GM21447 (cell line): ENCODE measurements around the gene CCRL2.
A peak's percentile ranks its signal among the peaks of the same experiment; 100 is the strongest.
"Not testable (repeated sequence)": the region's sequence is repeated elsewhere in the genome, so short reads cannot be mapped to it uniquely, and the experiment has no call there.

Source experiments
- ATAC-seq: cut with Tn5 transposase; IDR thresholded peaks from one replicate; pipeline ENCODE4 v1.9.1; 2021; ENCODE audit not compliant: unreplicated experiment

CCRL2 gene

DNA sequence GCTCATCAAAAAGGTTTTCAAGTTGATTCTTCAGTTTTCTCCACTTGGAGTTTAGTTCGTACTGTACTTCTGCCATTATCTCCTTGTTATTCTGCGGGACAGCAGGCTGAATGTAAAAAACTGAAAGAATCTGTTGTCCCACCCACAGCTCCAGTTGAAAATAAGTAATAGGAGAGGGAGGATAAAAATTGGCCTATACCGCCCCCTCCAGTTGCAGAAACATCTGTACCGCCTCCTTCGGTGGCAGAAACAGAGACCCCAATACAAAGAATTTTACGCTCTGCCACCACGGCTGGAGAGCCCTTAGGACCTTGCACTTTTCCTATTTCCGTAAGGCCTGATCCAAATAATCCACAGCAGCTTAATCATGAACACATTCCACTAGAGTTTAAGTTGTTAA, 20.3 kb downstream of the CCRL2 start:
- not testable (repeated sequence) for ATAC-seq

DNA sequence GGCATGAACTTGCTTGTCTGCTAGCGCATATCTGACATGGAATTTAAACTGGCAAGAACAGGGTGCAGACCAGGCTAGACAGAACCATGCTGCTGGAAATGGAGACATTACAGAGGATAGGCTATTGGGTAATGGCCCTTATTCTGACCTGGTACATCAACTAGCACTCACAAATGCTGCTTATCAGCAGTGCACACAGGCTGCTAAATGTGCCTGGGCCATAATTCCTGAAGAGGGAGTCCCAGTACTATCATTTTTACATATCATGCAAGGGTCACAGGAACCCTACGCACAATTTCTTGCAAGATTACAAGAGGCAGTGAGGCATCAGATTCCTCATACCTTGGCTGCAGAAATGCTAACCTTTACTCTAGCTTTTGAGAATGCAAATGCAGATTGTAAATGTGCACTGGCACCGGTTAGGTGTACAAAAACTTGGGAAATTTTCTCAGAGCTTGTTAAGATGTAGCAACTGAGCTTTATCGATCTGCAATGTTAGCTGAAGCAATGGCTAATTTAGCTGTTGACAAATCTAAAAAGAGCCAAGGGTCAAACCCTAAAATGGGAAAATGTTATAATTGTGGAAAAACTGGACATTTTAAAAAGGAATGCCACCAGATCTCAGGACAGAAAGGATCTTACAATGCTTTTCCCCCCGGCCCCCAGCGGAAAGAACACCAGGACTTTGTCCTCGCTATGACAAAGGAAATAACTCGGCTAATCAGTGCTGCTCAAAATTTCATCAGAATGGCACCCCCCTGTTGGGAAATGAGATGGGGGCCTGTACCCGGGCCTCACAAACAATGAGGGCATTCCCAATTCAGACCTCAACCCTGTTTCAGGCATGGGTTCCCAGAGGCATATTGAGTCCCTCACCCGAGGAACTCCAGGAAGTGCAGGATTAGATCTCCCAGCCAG, 21.1 kb downstream of the CCRL2 start:
- no peak for ATAC-seq

DNA sequence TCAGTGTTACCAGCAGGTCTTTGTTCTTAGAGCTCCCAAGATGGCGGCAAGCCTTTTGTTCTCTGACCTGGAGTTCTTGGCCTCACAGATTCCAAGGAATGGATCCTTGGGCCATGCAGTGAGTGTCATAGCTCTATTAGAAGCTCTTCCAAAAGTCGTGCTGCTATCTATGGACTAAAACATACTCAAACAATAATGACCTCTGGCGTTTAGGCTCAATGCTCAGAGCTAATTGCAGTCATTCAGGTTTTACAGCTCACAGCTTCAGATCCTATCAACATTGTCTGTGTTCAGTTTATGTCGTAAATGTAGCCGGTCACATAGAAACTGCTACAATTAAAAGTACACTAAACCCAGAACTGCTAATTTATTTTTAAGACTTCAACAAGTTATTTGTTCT, 22.2 kb downstream of the CCRL2 start:
- ATAC-seq: no peak

DNA sequence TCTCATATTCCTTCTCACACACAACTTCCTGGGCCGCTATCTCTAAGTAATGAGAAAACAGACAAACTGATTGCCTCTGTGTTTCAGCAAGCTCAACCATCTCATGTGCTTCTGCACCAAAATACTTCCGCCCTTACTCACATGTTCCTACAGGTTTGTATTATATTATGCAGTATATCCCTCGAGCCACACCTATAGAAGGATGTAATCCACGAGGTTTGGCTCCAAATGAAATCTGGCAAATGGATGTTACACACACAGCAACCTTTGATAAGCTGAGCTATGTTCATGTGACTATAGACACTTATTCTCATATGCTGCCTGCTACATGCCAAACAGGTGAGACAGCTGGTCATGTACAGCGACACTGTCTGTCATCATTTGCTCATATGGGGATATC, 22.6 kb downstream of the CCRL2 start:
- ATAC-seq: no peak

DNA sequence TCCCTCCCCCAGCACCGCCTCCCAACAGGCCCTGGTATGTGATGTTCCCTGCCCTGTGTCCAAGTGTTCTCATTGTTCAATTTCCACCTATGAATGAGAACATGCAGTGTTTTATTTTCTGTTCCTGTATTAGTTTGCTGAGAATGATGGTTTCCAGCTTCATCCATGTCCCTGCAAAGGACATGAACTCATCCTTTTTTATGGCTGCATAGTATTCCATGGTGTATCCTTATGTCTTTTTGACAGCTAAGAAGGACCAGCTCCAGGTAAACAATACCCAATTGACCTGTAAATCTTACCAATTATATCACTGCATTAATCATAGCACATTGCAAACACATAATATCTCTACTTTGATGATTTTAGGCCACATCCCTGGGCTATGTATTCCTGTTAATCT, 23.8 kb downstream of the CCRL2 start:
- ATAC-seq: not testable (repeated sequence)

DNA sequence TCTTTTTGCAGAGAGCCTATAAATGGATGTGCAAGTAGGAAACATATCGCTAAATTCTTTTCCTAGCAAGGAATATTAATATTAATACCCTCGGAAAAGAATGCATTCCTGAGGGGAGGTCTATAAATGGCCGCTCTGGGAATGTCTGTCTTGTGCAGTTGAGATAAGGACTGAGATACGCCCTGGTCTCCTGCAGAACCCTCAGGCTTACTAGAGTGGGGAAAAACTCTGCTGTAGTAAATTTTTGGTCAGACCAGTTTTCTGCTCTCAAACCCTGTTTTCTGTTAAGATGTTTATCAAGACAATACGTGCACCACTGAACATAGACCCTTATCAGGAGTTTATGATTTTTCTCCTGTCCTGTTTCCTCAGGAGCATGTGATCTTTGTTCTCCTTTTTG, 24.8 kb downstream of the CCRL2 start:
- not testable (repeated sequence) for ATAC-seq

DNA sequence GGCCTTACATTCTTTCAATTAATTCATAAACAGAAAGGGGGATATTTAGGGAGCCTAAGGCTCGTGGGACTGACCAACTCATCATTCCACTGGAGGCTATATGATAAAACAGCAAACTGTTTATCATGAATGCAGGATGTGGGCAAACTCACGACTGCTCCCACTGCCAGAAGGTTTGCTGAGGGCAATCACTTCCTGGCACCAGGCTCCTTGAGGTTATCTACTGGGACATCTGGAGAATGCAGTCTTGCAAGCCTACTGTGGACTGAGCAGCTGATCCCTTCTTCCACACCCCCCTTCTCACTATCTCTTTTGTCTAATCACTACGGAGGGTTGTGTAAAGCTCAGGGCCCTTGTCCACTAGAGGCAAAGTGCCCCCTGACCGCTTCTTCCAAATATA, 26.1 kb downstream of the CCRL2 start:
- not testable (repeated sequence) for ATAC-seq

DNA sequence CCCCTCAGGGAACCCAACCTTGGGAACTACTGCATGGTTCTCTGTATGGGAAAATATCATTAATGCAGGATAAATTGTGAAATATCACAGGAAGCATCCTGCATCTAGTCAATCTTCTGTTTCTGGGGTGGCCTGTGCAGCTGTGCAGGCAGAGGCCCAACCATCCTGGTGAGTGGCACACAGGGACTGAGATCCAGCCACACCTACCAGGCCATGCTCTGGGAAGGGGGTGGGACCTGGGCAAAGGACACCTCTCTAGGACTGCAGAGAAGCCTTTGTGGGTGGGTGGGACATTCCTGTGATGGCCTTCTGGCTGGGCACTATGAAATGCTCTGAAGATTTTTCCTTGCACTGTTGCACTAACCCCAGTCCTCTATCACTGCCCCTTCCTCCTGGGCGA, 26.8 kb downstream of the CCRL2 start:
- no peak for ATAC-seq

DNA sequence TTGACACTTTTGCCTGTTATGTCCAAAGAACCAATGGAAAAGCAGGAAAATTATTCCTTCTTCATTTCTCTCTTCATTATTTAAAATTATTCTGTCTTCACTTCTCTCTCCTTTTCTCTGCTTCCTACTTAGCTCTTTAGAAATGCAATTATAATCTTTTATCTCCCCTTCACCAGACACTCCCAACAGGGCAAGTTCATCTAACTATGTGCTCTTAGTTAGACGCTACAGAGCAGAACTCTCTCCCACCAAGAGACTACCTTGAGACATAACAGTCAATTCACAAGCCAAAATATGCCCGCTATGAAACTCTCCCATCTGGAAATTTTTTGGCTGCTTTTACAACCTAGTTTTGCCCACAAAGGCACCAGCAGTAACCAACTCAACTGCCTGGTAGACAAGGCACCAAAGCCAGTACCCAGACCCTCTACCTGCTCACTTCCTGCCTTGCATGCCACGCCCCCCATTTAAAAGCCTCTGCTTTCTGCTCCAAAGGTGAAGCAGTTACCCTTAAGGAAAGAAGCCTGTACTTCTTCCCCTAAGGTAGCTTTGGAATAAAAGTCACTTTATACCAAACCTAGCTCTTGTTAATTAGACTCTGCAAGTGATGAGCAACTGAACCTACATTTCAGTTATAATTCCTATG, 28.1 kb downstream of the CCRL2 start:
- no peak for ATAC-seq

DNA sequence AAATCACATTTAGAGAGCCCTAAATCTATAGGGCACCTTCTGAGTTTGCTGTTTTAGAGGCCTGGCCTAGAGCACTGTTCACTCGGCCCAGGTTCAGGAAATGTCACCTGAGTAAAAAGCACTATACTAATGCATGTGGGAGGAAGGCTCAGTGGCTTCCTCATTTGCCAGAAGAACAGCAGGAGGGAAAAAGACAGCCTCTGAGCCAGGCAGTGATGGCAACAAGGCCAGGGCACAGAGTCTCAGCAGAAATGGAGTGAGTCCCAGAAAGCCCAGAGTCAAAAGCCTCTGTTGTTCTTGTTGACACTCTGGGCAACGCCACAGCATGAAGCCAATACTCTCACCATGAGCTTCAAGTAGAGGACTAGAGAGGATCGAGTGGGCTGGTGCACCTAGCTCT, 31.8 kb downstream of the CCRL2 start:
- no peak for ATAC-seq

DNA sequence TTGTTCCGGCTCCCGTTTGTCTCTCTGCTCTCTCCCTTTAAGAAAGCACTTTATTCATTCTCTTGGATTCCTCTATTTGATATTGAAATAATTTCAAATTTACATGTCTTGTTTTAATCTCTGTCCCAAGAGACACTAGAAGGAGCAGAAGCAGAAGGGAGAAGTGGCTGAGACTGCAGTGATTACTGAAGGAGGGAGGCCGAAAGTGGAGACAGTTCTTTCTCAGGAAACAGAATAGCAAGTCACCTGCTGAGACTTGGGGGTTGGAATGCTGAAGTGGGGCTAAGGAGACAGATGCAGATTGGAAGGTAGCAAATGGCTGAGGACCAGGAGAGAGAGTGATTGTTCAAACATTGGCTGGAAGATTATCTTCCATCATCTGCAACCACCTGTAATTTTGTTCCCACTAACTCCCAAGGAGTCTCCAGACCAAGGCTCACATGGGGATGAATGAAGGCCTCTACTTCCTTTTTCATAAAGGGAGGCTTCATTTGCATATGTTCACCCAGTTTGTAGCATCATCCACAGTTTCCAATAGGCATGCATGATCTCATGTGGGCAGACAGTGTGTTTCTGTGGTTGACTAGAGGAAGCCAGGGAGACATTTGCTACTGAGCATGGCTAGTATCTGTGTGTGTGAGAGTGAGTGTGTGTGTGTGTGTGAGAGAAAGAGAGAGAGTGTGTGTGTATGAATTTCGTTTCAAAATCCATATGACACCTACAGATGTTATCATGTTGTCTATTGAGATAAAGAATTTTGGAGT, 33.7 kb downstream of the CCRL2 start:
- peak; percentile 75 for ATAC-seq

DNA sequence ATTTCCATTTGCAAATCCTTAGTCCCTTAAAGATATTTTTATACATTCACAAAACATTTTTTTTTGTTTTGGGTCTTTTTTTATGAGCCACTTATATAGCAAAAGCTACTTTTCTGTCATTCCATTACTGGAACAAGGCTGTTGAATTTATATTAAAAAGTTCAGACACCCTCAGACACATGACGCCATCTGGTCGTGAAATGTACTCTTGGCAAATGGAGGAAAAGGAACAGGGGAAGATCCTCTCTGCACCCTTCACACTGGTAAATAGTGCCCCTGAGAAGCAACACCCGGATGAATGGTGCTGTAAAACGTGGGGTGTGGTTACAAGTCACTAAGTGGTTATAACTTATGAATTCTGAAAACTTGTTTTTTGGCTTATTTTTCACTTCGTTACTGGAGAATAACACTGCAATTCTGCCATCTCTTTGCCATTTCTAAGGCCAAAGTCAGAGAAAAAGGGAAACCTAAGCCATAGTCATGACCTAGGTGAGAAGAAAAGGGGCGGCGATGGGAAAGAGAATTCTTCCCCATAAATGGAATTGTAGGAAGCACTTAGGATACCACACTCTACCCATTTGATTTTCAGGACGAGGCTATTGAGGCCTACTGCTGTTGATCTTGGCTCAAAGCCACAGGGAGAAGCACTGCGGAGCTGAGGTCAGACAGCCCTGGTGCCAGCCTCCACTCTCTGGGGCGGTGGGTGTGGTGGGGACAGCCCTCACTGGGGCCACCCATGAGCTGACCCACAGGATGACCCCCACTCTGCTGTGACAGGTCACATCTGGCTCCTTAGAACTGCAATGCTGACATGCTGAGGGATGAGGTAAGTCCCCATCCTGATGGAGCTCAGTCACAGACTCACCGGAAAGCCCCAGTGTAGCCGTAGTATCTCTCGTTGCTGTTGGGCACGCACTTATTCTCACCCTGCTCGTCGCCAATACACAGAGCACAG, 35.8 kb downstream of the CCRL2 start:
- ATAC-seq: no peak

DNA sequence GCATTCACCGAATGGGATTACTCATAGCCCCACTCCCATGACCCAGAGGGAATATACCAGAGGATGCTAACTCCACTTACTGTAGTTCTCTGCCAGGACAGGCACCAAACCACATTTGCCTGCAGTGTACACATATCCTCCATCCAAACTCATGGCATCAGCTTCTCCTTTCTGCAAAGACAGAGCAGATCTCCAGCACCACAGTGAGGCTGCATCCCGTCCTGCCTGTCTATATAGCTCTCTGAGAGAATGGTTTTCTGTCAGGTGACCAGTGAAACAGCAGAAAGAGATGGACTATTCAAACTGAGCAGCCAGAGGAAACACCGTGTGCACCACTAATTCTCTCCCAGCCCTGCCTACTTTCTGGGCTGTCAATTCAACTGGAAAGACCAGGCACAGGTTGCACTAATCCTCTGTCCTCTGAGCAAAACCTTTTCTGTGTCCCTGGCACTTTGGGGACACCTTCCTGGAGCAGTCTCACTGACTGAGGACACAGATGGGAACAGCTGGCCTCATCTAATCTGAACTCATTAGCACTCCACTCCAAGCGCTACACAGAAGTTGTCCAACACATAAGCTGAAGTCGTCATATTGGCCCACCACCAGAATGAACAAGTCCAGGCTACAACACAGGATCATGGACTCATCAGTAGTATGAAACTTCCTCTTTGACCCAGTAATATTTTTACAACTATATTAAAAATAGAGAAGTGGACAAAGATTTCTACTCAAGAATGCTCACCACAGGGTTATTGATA, 40.3 kb downstream of the CCRL2 start:
- ATAC-seq: no peak

DNA sequence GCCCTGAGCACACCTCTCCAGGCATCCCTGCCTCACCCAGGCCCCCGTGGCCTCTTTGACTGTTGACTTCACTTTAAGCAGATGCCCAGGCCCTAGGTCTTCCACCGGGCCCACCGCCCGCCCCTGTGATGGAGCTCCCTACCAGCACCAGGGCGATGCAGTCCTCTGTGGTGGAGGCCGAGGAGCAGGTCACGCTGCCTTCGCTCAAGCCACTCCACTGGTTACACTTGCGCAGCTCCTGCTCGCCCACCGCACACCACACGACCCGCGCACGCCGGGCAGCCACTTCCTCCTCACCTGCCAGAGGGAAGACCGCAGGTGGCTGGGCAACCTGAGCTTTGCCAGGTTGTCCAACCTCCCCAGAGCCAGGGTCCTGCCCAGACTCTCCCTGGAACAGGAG, 41.7 kb downstream of the CCRL2 start:
- ATAC-seq: no peak

DNA sequence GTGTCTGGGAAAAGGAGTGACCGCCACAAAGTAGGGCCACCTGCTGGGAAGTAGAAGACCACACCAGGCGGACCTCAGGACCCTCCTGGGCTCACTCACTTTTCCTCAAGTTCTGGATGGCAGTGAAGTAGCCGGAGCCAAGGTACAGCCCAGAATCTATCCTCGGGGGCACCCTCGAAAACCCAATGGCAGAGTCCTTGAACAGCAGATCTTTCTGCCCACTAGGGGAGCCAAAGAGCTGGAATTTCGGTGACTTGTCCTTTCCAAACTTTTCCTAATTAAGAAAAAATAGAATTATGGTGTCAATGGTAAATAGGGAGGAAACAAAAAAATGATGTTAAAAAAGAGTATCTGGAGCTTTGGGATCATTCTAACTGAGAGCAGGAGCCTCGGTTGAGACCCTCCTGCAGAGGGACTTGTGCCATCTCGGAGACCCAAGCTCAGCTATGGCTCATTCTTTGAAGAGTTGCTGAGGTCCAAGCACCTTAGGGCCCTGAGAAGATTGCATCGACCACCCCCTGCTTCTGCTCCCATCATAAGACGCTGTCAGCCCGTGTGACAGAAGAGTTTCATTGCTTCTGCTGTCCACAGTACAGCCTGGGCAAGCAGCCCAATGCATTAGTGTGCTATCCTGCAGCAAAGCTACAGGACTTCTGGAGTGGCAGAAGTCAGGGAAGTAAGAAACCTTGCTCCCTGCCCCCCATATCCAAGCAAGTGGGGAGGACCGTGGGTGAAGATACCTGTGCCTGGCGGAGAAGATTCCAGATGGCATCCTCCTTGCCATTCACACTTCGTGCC, 42.9 kb downstream of the CCRL2 start:
- ATAC-seq: no peak

DNA sequence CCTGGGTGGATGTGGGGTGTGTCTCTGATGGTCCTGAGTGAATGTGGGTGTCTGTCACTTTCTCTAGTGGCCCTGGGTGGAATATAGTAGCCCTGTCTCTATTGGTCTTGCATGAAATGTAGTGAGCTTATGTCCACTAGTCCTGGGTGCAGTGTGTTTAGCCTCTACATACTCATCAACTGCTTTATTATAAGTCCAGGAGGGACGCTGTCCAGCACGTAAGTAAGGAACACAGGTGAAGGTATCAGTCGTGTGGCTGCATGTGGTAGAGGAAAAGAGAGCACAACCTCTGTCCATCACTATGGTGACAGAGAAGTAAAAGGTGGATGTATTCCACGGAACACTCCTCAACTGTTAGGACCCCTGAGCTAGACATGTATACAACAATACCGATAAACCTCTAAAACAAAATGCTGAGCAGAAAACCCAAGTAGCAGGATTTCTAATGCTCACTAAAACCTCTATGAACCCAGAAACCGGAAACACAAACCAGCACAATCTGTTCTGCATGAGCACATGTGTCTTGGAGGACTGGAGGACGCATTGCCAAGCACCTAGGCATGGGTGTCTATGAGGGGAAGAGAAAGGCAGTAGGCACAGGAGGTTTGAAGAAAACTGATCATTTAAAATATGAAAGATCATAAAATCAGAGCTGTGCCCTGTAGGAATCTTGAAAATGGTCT, 46.6 kb downstream of the CCRL2 start:
- no peak for ATAC-seq

DNA sequence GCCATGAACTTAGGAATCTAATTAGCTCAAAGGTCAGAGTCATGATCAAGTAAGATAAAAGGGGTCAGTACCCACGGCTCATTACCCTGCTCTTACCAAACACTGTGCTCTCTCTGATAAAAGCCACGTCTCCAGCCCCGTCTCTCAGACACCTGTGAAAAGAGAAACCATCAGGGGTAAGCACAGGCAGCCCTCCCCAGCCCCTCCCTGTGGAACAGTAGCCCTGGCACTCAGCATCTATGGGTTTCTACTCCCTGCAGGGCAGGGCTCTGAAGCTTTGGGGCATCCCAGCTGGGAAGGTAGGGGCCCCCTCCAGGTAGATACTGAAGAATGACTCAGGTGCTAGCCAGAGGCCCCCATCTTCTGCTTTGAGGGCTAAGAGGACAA, 47.1 kb downstream of the CCRL2 start:
- ATAC-seq: no peak

DNA sequence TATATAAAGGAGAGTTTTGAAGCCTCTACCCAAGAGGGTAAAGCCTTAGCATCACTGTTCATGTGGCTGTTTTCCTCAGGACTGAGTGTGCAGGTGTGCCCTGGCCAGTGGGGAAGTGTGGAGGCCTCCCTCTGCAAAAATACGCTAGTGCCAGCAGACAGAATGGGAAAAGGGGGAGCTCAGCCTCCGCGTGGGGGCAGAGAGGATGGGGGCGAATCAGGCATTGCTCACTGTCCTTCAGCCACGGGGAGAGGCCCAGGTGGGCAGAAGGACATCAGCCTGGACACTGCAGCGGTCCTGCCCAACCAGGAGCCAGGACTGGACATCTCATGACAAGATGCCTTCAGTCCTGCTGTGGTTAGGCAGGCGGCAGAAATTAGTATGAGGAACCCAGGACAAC, 47.5 kb downstream of the CCRL2 start:
- ATAC-seq: no peak
